Prostate gland (tissue), 2 donors: ENCODE measurements around the gene ATXN7.

Experiments
- POLR2A ChIP-seq: fragments of 450-650 bp; IDR thresholded peaks from one replicate; pipeline ENCODE4 v1.6.1; 2016; ENCODE audit warnings: antibody characterized with exemption, mild to moderate bottlenecking
- POLR2AphosphoS5 ChIP-seq: sonication (generic); formaldehyde crosslinking; IDR thresholded peaks from one replicate; pipeline ENCODE4 v1.6.1; 2017; ENCODE audit warnings: antibody characterized with exemption
- TF ChIP-seq, protein P1 (sequence below), 4 experiments: fragments of 200-600 bp in 2 of 4; fragments of 450-650 bp in 2 of 4; sonication (generic) in 2 of 4; IDR thresholded peaks; 1 replicate in 3 of 4; 2 replicates in 1 of 4; pipeline ENCODE4 v1.5.1; 2016 to 2019; ENCODE audit warnings: antibody characterized with exemption in 4 of 4, mild to moderate bottlenecking in 2 of 4, moderate library complexity in 2 of 4

DNA sequence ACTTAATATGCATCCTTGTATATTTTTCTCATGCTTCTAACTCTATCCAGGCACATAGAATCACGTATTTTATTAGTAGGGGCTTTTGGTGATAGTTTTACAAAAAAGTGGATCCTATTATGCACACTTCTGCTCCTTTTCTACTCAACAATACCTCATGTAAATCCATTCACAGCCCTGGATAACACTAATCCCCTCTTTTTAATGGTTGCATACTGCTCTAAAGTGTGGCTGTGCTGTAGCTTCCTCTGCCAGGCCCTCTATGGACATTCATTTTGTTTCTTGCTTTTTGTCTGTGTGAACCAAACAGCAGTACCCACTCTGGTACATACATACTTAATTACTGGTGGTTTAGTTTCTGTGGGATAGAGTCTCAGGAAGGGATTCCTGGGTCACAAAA is 99.8 kb downstream of the ATXN7 start:
- TF ChIP-seq POLR2AphosphoS5 (no peak), POLR2A (no peak)
- TF ChIP-seq, protein P1, sequence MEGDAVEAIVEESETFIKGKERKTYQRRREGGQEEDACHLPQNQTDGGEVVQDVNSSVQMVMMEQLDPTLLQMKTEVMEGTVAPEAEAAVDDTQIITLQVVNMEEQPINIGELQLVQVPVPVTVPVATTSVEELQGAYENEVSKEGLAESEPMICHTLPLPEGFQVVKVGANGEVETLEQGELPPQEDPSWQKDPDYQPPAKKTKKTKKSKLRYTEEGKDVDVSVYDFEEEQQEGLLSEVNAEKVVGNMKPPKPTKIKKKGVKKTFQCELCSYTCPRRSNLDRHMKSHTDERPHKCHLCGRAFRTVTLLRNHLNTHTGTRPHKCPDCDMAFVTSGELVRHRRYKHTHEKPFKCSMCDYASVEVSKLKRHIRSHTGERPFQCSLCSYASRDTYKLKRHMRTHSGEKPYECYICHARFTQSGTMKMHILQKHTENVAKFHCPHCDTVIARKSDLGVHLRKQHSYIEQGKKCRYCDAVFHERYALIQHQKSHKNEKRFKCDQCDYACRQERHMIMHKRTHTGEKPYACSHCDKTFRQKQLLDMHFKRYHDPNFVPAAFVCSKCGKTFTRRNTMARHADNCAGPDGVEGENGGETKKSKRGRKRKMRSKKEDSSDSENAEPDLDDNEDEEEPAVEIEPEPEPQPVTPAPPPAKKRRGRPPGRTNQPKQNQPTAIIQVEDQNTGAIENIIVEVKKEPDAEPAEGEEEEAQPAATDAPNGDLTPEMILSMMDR (IDR thresholded peaks at IDR 0.05), result no peak
